A673 (cell line): ENCODE measurements around the gene OTUD5.

ENCODE experiments used
- CTCF ChIP-seq: fragments of 300-800, 200-600 bp; sonication (generic); conservative IDR thresholded peaks from 2 replicates; pipeline ENCODE4 v1.5.1; 2017; ENCODE audit warnings: low read depth, mild to moderate bottlenecking, antibody characterized with exemption, low read length, moderate library complexity, mixed read lengths
- EZH2 ChIP-seq: fragments of 200-600 bp; sonication (generic); IDR thresholded peaks from 2 replicates; pipeline ENCODE4 v1.6.1; 2017; ENCODE audit warnings: borderline replicate concordance, low read depth, mild to moderate bottlenecking, mixed read lengths, antibody characterized with exemption, low read length; ENCODE audit not compliant: poor library complexity, severe bottlenecking

- TF ChIP-seq CTCF (no peak), EZH2 (no peak)
Observed at GRCh38 chrX:48969471-48969870, 12.1 kb upstream of the OTUD5 start.
